Endothelial cell of umbilical vein (primary cell): ENCODE data around the gene AIRE.

Experiments
- EZH2 ChIP-seq: IDR thresholded peaks from 2 replicates; pipeline ENCODE4 v1.6.1; 2012; ENCODE audit warnings: borderline replicate concordance, low read depth, mild to moderate bottlenecking, moderate library complexity, low read length, inconsistent platforms; ENCODE audit not compliant: severe bottlenecking
- FOS ChIP-seq: IDR thresholded peaks from 2 replicates; pipeline ENCODE4 v1.6.1; 2011; ENCODE audit warnings: mild to moderate bottlenecking, low read length, moderate library complexity, borderline replicate concordance; ENCODE audit not compliant: insufficient read depth
- GATA2 ChIP-seq: IDR thresholded peaks from 2 replicates; pipeline ENCODE4 v1.7.0; 2011; ENCODE audit warnings: low read depth, mild to moderate bottlenecking, moderate library complexity, mixed read lengths, low read length; ENCODE audit not compliant: insufficient read length, insufficient read depth
- JUN ChIP-seq: IDR thresholded peaks from 2 replicates; pipeline ENCODE4 v1.6.1; 2011; ENCODE audit warnings: borderline replicate concordance, low read depth; ENCODE audit not compliant: insufficient read length, insufficient read depth
- MYC ChIP-seq: IDR thresholded peaks from one replicate; pipeline ENCODE4 v1.6.1; 2011; ENCODE audit warnings: mild to moderate bottlenecking, low read depth, low read length
- POLR2A ChIP-seq: IDR thresholded peaks from 2 replicates; pipeline ENCODE4 v1.6.1; 2012; ENCODE audit warnings: low read depth, mild to moderate bottlenecking, control low read depth, low read length
- POLR2AphosphoS5 ChIP-seq: IDR thresholded peaks from 2 replicates; pipeline ENCODE4 v1.6.1; 2012; ENCODE audit warnings: low read depth, mild to moderate bottlenecking, control low read depth, low read length, moderate library complexity; ENCODE audit not compliant: insufficient read depth
- TF ChIP-seq, protein P1 (sequence below), 2 donors: IDR thresholded peaks; 1 replicate in 1 of 2; 2 replicates in 1 of 2; pipeline ENCODE4 v1.5.1; 2011; ENCODE audit warnings: low read length in 2 of 2, mild to moderate bottlenecking in 2 of 2, moderate library complexity in 2 of 2, control low read depth in 1 of 2, inconsistent platforms in 1 of 2, low read depth in 1 of 2; ENCODE audit not compliant: insufficient read depth in 1 of 2; ENCODE audit errors: extremely low read depth in 1 of 2
- TF ChIP-seq, protein P2 (sequence below): IDR thresholded peaks from 2 replicates; pipeline ENCODE4 v1.6.1; 2011; ENCODE audit not compliant: insufficient read depth, insufficient read length

GRCh38 chr21:44291078-44291935 lies 5.6 kb downstream of the AIRE start:
- TF ChIP-seq POLR2AphosphoS5 = no peak
- TF ChIP-seq GATA2 = no peak
- TF ChIP-seq, protein P1, sequence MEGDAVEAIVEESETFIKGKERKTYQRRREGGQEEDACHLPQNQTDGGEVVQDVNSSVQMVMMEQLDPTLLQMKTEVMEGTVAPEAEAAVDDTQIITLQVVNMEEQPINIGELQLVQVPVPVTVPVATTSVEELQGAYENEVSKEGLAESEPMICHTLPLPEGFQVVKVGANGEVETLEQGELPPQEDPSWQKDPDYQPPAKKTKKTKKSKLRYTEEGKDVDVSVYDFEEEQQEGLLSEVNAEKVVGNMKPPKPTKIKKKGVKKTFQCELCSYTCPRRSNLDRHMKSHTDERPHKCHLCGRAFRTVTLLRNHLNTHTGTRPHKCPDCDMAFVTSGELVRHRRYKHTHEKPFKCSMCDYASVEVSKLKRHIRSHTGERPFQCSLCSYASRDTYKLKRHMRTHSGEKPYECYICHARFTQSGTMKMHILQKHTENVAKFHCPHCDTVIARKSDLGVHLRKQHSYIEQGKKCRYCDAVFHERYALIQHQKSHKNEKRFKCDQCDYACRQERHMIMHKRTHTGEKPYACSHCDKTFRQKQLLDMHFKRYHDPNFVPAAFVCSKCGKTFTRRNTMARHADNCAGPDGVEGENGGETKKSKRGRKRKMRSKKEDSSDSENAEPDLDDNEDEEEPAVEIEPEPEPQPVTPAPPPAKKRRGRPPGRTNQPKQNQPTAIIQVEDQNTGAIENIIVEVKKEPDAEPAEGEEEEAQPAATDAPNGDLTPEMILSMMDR (IDR thresholded peaks at IDR 0.05; ENCODE audit: extremely low read depth in 1 of 2, insufficient read depth in 1 of 2, low read depth in 1 of 2, low read length in 2 of 2) = no peak
- no peak for TF ChIP-seq POLR2A
- TF ChIP-seq, protein P2, sequence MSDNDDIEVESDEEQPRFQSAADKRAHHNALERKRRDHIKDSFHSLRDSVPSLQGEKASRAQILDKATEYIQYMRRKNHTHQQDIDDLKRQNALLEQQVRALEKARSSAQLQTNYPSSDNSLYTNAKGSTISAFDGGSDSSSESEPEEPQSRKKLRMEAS = no peak
- no peak for TF ChIP-seq EZH2
- no peak for TF ChIP-seq MYC
- no peak for TF ChIP-seq FOS
- no peak for TF ChIP-seq JUN
